ENCODE results near the gene DNAH9.

Gene DNAH9

GRCh38 chr17:11908711-11909146 lies 310.5 kb downstream of the DNAH9 start:
- no peaks in the 10 kb centered on the region for H4K20me1 ChIP-seq (ENCODE audit: control insufficient read depth, insufficient read depth, low read depth, low read length)
- no peaks in the 10 kb centered on the region for H3K9me3 ChIP-seq (ENCODE audit: control insufficient read depth, insufficient read depth, low read length)
- no peaks in the 10 kb centered on the region for H3F3A ChIP-seq (ENCODE audit: control insufficient read depth, insufficient read depth)
- H3K4me3 ChIP-seq (ENCODE audit: low read length), result no peak overlapping the region
- no peak for TF ChIP-seq CTCF (IDR thresholded peaks at IDR 0.05; ENCODE audit: low read depth, low read length, poor library complexity, severe bottlenecking)
- no peak for TF ChIP-seq EZH2phosphoT487 (IDR thresholded peaks at IDR 0.05; ENCODE audit: borderline replicate concordance, low read length)
- H3K27ac ChIP-seq (ENCODE audit: low read depth, low read length), result no peak overlapping the region
- H3K27me3 ChIP-seq (ENCODE audit: control insufficient read depth, low read length), result no peaks in the 10 kb centered on the region
- H3K79me2 ChIP-seq (ENCODE audit: control insufficient read depth, low read length), result no peaks in the 10 kb centered on the region
- no peak overlapping the region for H3K4me2 ChIP-seq (ENCODE audit: low read length)
- no peaks in the 10 kb centered on the region for H3K4me1 ChIP-seq (ENCODE audit: control insufficient read depth, low read length)
- H3K36me3 ChIP-seq (ENCODE audit: control insufficient read depth, low read length), result no peaks in the 10 kb centered on the region
- H3K9me2 ChIP-seq (replicated peaks; ENCODE audit: control insufficient read depth, low read length), result no peaks in the 10 kb centered on the region

- no peaks in the 10 kb centered on the region for H3K4me1 ChIP-seq (ENCODE audit: control insufficient read depth, low read length)
- no peaks in the 10 kb centered on the region for H3F3A ChIP-seq (ENCODE audit: control insufficient read depth, insufficient read depth)
- H3K4me3 ChIP-seq (ENCODE audit: low read length), result no peak overlapping the region
- H4K20me1 ChIP-seq (ENCODE audit: control insufficient read depth, insufficient read depth, low read depth, low read length), result no peaks in the 10 kb centered on the region
- no peaks in the 10 kb centered on the region for H3K9me2 ChIP-seq (replicated peaks; ENCODE audit: control insufficient read depth, low read length)
- H3K9me3 ChIP-seq (ENCODE audit: control insufficient read depth, insufficient read depth, low read length), result no peaks in the 10 kb centered on the region
- H3K27me3 ChIP-seq (ENCODE audit: control insufficient read depth, low read length), result no peaks in the 10 kb centered on the region
- no peaks in the 10 kb centered on the region for H3K79me2 ChIP-seq (ENCODE audit: control insufficient read depth, low read length)
- H3K36me3 ChIP-seq (ENCODE audit: control insufficient read depth, low read length), result no peaks in the 10 kb centered on the region
- no peak overlapping the region for H3K27ac ChIP-seq (ENCODE audit: low read depth, low read length)
- no peak for TF ChIP-seq EZH2phosphoT487 (IDR thresholded peaks at IDR 0.05; ENCODE audit: borderline replicate concordance, low read length)
- no peak for TF ChIP-seq CTCF (IDR thresholded peaks at IDR 0.05; ENCODE audit: low read depth, low read length, poor library complexity, severe bottlenecking)
- no peak overlapping the region for H3K4me2 ChIP-seq (ENCODE audit: low read length)
Observed at GRCh38 chr17:11909348-11909747, 311.1 kb downstream of the DNAH9 start.

GRCh38 chr17:11916091-11916490 lies 317.8 kb downstream of the DNAH9 start:
- no peaks in the 10 kb centered on the region for H3F3A ChIP-seq (ENCODE audit: control insufficient read depth, insufficient read depth)
- H3K4me2 ChIP-seq (ENCODE audit: low read length), result no peak overlapping the region
- H3K9me3 ChIP-seq (ENCODE audit: control insufficient read depth, insufficient read depth, low read length), result no peaks in the 10 kb centered on the region
- H3K27ac ChIP-seq (ENCODE audit: low read depth, low read length), result no peak overlapping the region
- H3K36me3 ChIP-seq (ENCODE audit: control insufficient read depth, low read length), result no peaks in the 10 kb centered on the region
- H3K9me2 ChIP-seq (replicated peaks; ENCODE audit: control insufficient read depth, low read length), result no peaks in the 10 kb centered on the region
- no peaks in the 10 kb centered on the region for H3K79me2 ChIP-seq (ENCODE audit: control insufficient read depth, low read length)
- no peaks in the 10 kb centered on the region for H3K27me3 ChIP-seq (ENCODE audit: control insufficient read depth, low read length)
- no peaks in the 10 kb centered on the region for H4K20me1 ChIP-seq (ENCODE audit: control insufficient read depth, insufficient read depth, low read depth, low read length)
- no peak overlapping the region for H3K4me3 ChIP-seq (ENCODE audit: low read length)
- H3K4me1 ChIP-seq (ENCODE audit: control insufficient read depth, low read length), result peaks cover 6% of the 10 kb centered on the region
- TF ChIP-seq EZH2phosphoT487 (IDR thresholded peaks at IDR 0.05; ENCODE audit: borderline replicate concordance, low read length) (no peak), CTCF (IDR thresholded peaks at IDR 0.05; ENCODE audit: low read depth, low read length, poor library complexity, severe bottlenecking) (no peak)

Data from DOHH2 (cell line).